Parathyroid adenoma (tissue), 2 donors: Measurements from ENCODE around the gene USP31.
A peak's percentile ranks its signal among the peaks of the same experiment; 100 is the strongest.

ENCODE experiments used
- H2AFZ ChIP-seq: fragments of 300-600 bp; sonication (generic); one replicate; pipeline ENCODE4 v1.7.0; 2017; ENCODE audit warnings: antibody characterized with exemption, mild to moderate bottlenecking
- H3K27ac ChIP-seq: fragments of 300-600 bp; sonication (generic); one replicate; pipeline ENCODE4 v1.7.0; 2017
- H3K27me3 ChIP-seq: fragments of 300-600 bp; sonication (generic); one replicate; pipeline ENCODE4 v1.7.0; 2017; ENCODE audit warnings: low read length; ENCODE audit not compliant: control insufficient read depth, insufficient read depth
- H3K36me3 ChIP-seq: fragments of 300-600 bp; sonication (generic); one replicate; pipeline ENCODE4 v1.7.0; 2017; ENCODE audit warnings: low read length; ENCODE audit not compliant: control insufficient read depth, insufficient read depth
- H3K4me1 ChIP-seq: fragments of 300-600 bp; sonication (generic); one replicate; pipeline ENCODE4 v1.7.0; 2017; ENCODE audit warnings: control low read depth
- H3K4me2 ChIP-seq: fragments of 300-600 bp; sonication (generic); one replicate; pipeline ENCODE4 v1.7.0; 2017; ENCODE audit warnings: low read length
- H3K4me3 ChIP-seq: fragments of 300-600 bp; sonication (generic); one replicate; pipeline ENCODE4 v1.7.0; 2017; ENCODE audit warnings: low read depth, low read length
- H3K79me2 ChIP-seq: fragments of 300-600 bp; sonication (generic); one replicate; pipeline ENCODE4 v1.7.0; 2017; ENCODE audit warnings: control low read depth
- H3K9ac ChIP-seq: fragments of 300-600 bp; sonication (generic); one replicate; pipeline ENCODE4 v1.7.0; 2017; ENCODE audit warnings: mild to moderate bottlenecking
- H3K9me3 ChIP-seq: fragments of 300-600 bp; sonication (generic); one replicate; pipeline ENCODE4 v1.7.0; 2017; ENCODE audit warnings: low read length; ENCODE audit not compliant: control insufficient read depth
- TF ChIP-seq, protein P1 (sequence below): fragments of 300-600 bp; sonication (generic); IDR thresholded peaks from one replicate; pipeline ENCODE4 v1.7.0; 2017; ENCODE audit warnings: antibody characterized with exemption, mild to moderate bottlenecking
- donor health status: primary hyperparathyroidism.

Gene USP31

GRCh38 chr16:23183543-23183862, 34.3 kb upstream of the USP31 start:
- no peaks in the 10 kb centered on the region for H3K36me3 ChIP-seq
- no peak overlapping the region for H3K9ac ChIP-seq
- H3K27ac ChIP-seq: no peak overlapping the region
- H3K9me3 ChIP-seq: no peaks in the 10 kb centered on the region
- no peak overlapping the region for H3K4me3 ChIP-seq
- no peak overlapping the region for H2AFZ ChIP-seq
- TF ChIP-seq, protein P1, sequence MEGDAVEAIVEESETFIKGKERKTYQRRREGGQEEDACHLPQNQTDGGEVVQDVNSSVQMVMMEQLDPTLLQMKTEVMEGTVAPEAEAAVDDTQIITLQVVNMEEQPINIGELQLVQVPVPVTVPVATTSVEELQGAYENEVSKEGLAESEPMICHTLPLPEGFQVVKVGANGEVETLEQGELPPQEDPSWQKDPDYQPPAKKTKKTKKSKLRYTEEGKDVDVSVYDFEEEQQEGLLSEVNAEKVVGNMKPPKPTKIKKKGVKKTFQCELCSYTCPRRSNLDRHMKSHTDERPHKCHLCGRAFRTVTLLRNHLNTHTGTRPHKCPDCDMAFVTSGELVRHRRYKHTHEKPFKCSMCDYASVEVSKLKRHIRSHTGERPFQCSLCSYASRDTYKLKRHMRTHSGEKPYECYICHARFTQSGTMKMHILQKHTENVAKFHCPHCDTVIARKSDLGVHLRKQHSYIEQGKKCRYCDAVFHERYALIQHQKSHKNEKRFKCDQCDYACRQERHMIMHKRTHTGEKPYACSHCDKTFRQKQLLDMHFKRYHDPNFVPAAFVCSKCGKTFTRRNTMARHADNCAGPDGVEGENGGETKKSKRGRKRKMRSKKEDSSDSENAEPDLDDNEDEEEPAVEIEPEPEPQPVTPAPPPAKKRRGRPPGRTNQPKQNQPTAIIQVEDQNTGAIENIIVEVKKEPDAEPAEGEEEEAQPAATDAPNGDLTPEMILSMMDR: no peak
- H3K79me2 ChIP-seq: no peaks in the 10 kb centered on the region
- H3K4me1 ChIP-seq: peaks cover 4% of the 10 kb centered on the region
- H3K4me2 ChIP-seq: no peak overlapping the region
- no peaks in the 10 kb centered on the region for H3K27me3 ChIP-seq

DNA sequence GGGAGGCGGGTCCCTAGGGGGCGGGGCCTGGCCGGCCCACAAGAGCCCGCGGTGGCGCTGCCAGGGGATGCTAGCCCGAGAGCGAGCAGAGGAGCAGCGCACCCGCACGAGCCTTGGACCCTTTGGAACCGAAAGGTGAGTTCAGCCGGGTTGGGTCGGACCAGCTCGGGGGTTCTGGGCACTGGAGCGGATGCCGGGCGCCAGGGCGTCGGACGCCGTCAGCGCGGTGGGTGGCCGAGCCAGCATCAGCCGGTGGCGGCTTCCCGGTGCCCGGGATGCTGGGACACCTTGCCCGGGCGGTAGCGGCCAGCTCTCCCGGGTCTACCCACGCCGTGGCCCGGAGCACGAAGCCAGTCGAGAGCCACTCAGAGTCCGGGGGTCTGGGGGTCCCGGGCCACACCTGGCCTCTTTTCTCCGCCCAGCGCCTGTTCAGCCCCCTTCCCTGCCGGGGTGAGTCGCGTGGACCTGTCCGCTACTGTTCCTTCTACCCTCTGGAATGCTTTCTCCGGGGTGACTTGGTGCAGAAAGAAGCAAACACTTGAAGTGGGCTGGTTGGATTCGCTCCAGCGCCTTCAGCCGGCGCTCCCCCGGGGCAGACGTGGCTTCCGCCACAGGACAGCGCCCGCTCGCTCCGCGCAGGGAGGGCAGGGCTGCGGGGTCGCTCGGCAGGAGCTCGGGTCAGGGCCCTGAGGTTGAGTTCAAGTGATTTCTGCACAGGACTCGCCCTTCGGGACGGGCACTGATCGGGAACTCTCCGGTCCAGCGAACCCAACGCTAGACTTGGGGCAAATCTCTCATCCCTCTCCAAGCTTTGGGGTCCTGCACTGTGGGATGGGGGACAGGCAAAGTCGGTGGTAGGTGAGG, 33.7 kb upstream of the USP31 start, which contains the start of gene SCNN1G:
Gene SCNN1G, plus strand, starts transcription at position 67 of the 864 bp plus-strand sequence. CDS start 3,527 bp downstream, outside the sequence.
- H3K9ac ChIP-seq: no peak within 1 kb of the TSS
- H2AFZ ChIP-seq: peak within 1 kb of the TSS; percentile 88
- no peaks in the 10 kb centered on the region for H3K79me2 ChIP-seq
- H3K4me1 ChIP-seq: peaks cover 4% of the 10 kb centered on the region
- peak within 1 kb of the TSS; percentile 84 for H3K4me2 ChIP-seq
- no peaks in the 10 kb centered on the region for H3K9me3 ChIP-seq
- H3K36me3 ChIP-seq: no peaks in the 10 kb centered on the region
- H3K27me3 ChIP-seq: no peaks in the 10 kb centered on the region
- TF ChIP-seq, protein P1: no peak
- H3K4me3 ChIP-seq: peak within 1 kb of the TSS; percentile 43
- no peak within 1 kb of the TSS for H3K27ac ChIP-seq

DNA sequence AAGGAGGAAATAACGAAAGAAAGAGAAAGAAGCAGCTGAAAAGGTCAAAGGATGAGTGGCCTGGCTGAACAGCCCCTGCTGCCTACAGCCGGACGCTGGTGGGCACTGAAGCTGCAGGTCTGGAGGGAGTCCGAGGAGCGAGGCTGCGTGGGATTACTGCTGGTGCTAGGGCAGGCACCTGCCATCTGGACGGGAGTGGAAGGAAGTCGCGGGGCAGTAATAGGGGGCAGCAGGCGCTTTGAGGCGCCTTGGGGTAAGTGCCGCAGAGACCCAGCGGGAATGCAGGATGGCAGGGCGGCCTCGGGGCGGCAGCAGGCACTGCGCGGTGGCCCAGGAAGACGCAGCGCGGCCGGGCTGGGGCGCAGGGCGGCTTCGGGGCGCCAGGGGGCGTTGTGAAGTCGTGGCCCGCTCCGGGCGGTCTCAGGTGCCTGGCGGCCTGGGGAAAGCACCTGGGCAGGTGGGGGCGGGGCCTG, 33.0 kb upstream of the USP31 start:
- peaks cover 4% of the 10 kb centered on the region for H3K4me1 ChIP-seq
- H3K36me3 ChIP-seq: no peaks in the 10 kb centered on the region
- H3K9ac ChIP-seq: no peak overlapping the region
- H3K9me3 ChIP-seq: no peaks in the 10 kb centered on the region
- H2AFZ ChIP-seq: peak overlapping the region; percentile 88
- peak overlapping the region; percentile 43 for H3K4me3 ChIP-seq
- no peak overlapping the region for H3K27ac ChIP-seq
- no peaks in the 10 kb centered on the region for H3K27me3 ChIP-seq
- peak overlapping the region; percentile 84 for H3K4me2 ChIP-seq
- TF ChIP-seq, protein P1: peak; percentile 98
- H3K79me2 ChIP-seq: no peaks in the 10 kb centered on the region

- no peak overlapping the region for H3K9ac ChIP-seq
- no peaks in the 10 kb centered on the region for H3K9me3 ChIP-seq
- peaks cover 4% of the 10 kb centered on the region for H3K4me1 ChIP-seq
- H3K27ac ChIP-seq: no peak overlapping the region
- H3K4me2 ChIP-seq: no peak overlapping the region
- no peaks in the 10 kb centered on the region for H3K36me3 ChIP-seq
- H3K79me2 ChIP-seq: no peaks in the 10 kb centered on the region
- no peaks in the 10 kb centered on the region for H3K27me3 ChIP-seq
- TF ChIP-seq, protein P1: no peak
- no peak overlapping the region for H2AFZ ChIP-seq
- no peak overlapping the region for H3K4me3 ChIP-seq
Measured at GRCh38 chr16:23181506-23181905, 32.3 kb upstream of the USP31 start.
